Hepatic stellate cell (primary cell): ENCODE data around the gene CRAMP1.
"Not testable (repeated sequence)": the region's sequence is repeated elsewhere in the genome, so short reads cannot be mapped to it uniquely, and the experiment has no call there.

Experiments
- DNase-seq: peaks from one replicate; pipeline ENCODE4 v3.0.0; 2011; ENCODE audit warnings: low spot score

Gene CRAMP1

GRCh38 chr16:1713331-1713730 lies 101.2 kb downstream of the CRAMP1 start:
- DNase-seq: no peak

DNA sequence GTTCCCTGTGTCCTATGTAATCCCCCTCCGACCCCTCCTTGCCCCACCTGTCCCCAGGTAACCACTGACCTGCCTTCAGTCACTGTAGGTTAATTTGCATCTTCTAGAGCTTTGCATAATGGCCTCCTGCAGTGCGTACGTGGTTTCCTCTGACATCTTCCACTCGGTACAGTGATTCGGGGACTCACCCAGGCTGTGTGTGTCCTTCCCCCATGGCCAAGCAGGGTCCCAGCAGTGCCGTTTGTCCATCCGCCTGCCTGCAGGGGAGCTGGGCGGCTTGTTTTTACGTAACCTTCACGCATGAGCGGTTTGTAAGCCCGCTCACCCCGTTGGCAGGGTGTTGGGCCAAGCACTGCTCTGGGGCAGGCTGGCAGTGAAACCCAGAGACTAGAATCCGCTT lies 101.8 kb downstream of the CRAMP1 start:
- DNase-seq: no peak

DNA sequence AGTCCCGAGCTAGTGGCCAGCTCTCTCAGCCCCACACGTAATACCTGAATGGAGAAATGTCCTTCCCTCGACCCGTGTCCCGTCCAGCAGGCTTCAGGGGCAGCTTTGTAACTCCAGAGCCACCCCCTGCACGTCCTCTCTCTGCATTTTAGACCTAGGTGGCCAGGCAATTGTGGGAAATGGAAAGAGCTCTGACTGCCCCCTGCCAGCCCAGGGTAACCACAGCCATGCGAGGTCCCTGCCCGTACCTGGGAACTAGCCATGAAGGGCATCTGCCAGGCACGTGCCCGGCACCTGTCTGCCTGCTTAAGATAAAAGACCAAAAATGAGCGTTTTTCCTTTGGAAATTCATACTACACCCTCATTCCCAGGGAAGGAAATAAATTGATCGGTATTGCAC lies 103.1 kb downstream of the CRAMP1 start:
- DNase-seq: no peak

GRCh38 chr16:1718236-1718635 lies 106.1 kb downstream of the CRAMP1 start:
- DNase-seq: not testable (repeated sequence)

DNA sequence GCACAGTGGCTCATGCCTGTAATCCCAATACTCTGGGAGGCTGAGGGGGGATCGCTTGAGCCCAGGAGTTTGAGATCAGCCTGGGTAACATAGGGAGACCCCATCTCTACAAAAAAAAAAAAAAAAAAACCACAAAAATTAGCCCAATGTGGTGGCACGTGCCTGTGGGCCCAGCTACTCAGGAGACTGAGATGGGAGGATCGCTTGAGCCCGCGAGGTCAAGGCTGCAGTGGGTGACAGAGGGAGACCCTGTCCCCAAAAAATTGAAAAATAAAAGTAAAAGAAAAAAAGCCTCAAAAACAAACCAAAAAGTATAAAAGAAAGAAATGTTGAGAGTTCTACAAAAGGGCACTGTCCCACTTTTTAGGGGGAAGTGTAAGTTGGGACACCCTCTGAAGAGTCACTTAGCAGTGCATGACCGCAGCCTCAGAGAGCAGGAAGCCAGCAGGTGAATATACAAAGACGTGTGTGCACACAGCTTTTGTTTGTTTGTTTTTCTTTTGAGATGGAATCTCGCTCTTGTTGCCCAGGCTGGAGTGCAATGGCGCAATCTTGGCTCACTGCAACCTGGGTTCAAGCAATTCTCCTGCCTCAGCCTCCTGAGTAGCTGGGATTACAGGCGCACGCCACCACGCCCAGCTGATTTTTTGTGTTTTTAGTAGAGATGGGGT lies 107.5 kb downstream of the CRAMP1 start:
- not testable (repeated sequence) for DNase-seq

- DNase-seq: no peak
Observed at GRCh38 chr16:1721372-1721771, 109.2 kb downstream of the CRAMP1 start.

GRCh38 chr16:1723450-1724147 lies 111.4 kb downstream of the CRAMP1 start:
- peak; percentile 45 for DNase-seq

GRCh38 chr16:1724491-1724890 lies 112.3 kb downstream of the CRAMP1 start:
- no peak for DNase-seq

GRCh38 chr16:1726661-1727502 lies 114.7 kb downstream of the CRAMP1 start:
- DNase-seq: no peak
